Ectodermal cell (in vitro differentiated cells): ENCODE results near the gene FEM1A. TPM values are rescaled to one million over a fixed set of nuclear protein-coding genes. Genes with fewer than 3 reads are reported as not detected.
"Not testable (repeated sequence)": the region's sequence is repeated elsewhere in the genome, so short reads cannot be mapped to it uniquely, and the experiment has no call there.

ENCODE experiments used
- H3K27ac ChIP-seq: 2 replicates; pipeline ENCODE4 v1.7.0; 2013; ENCODE audit warnings: mild to moderate bottlenecking, low read depth, low read length; ENCODE audit not compliant: insufficient read depth, poor library complexity, severe bottlenecking
- H3K27me3 ChIP-seq: 2 replicates; pipeline ENCODE4 v1.7.0; 2013; ENCODE audit warnings: mild to moderate bottlenecking, low read length; ENCODE audit not compliant: insufficient read depth, control insufficient read depth, poor library complexity, severe bottlenecking
- H3K36me3 ChIP-seq: one replicate; pipeline ENCODE4 v1.7.0; 2013; ENCODE audit warnings: low read length; ENCODE audit not compliant: control insufficient read depth, insufficient read depth
- H3K4me1 ChIP-seq: one replicate; pipeline ENCODE4 v1.7.0; 2013; ENCODE audit warnings: low read length; ENCODE audit not compliant: control insufficient read depth, insufficient read depth
- H3K4me3 ChIP-seq: 2 replicates; pipeline ENCODE4 v1.7.0; 2013; ENCODE audit warnings: low read depth, low read length, control low read depth; ENCODE audit not compliant: insufficient read depth
- H3K9me3 ChIP-seq: 2 replicates; pipeline ENCODE4 v1.7.0; 2013; ENCODE audit warnings: mild to moderate bottlenecking, low read length, moderate library complexity; ENCODE audit not compliant: control insufficient read depth
- WGBS, 2 experiments: methylation state at CpG; one replicate each; pipeline ENCODE4 v1.1.7; 2013; ENCODE audit warnings: missing lambda C conversion rate in 2 of 2; 5-methylcytosine and 5-hydroxymethylcytosine counted together
- polyA plus RNA-seq, 4 experiments: library from polyadenylated mRNA; stranded (reverse); fragments of 50-300 nt; gene quantifications; one replicate each; pipeline ENCODE4 v1.2.3, GENCODE V29; 2013

FEM1A gene
- polyA plus RNA-seq (2013, experiment 1 of 4), result 11.1 TPM
- polyA plus RNA-seq (2013, experiment 2 of 4), result 11.6 TPM
- 8.2 TPM for polyA plus RNA-seq (2013, experiment 3 of 4)
- 8.7 TPM for polyA plus RNA-seq (2013, experiment 4 of 4)

- H3K9me3 ChIP-seq, result no peaks in the 10 kb centered on the region
- H3K27me3 ChIP-seq, result no peaks in the 10 kb centered on the region
- WGBS, 2 experiments, result 1% methylated on average over 80 of the region's 80 CpGs
- H3K4me3 ChIP-seq, result peak within 1 kb of the TSS; percentile 93
- H3K27ac ChIP-seq, result peak within 1 kb of the TSS; percentile 85
- no peaks in the 10 kb centered on the region for H3K4me1 ChIP-seq
- peaks cover 11% of the 10 kb centered on the region for H3K36me3 ChIP-seq
Observed at GRCh38 chr19:4791183-4792018, at the start of gene FEM1A. FEM1A (plus strand) TSS chr19:4791734; CDS start chr19:4791855, 121 bp downstream.

- no peaks in the 10 kb centered on the region for H3K27me3 ChIP-seq
- H3K27ac ChIP-seq, result no peak overlapping the region
- no peaks in the 10 kb centered on the region for H3K36me3 ChIP-seq
- H3K4me3 ChIP-seq, result no peak overlapping the region
- H3K9me3 ChIP-seq, result no peaks in the 10 kb centered on the region
- H3K4me1 ChIP-seq, result peaks cover 14% of the 10 kb centered on the region
- WGBS, 2 experiments, result 25% methylated on average over 12 of the region's 12 CpGs
Observed at GRCh38 chr19:4742723-4743646, 48.5 kb upstream of the FEM1A start.

GRCh38 chr19:4744451-4745174, 46.9 kb upstream of the FEM1A start:
- no peaks in the 10 kb centered on the region for H3K27me3 ChIP-seq
- H3K36me3 ChIP-seq, result no peaks in the 10 kb centered on the region
- H3K4me3 ChIP-seq, result no peak overlapping the region
- no peaks in the 10 kb centered on the region for H3K9me3 ChIP-seq
- peaks cover 9% of the 10 kb centered on the region for H3K4me1 ChIP-seq
- H3K27ac ChIP-seq, result no peak overlapping the region
- 88% methylated on average over 8 of the region's 8 CpGs for WGBS, 2 experiments

GRCh38 chr19:4745175-4745574, 46.4 kb upstream of the FEM1A start:
- not testable (repeated sequence) for H3K27ac ChIP-seq, H3K27me3 ChIP-seq, H3K4me1 ChIP-seq, H3K4me3 ChIP-seq, H3K36me3 ChIP-seq, H3K9me3 ChIP-seq
- whole genome bisulfite sequencing, 2 experiments, result 91 to 92% methylated on average over 10 of the region's 10 CpGs

GRCh38 chr19:4745986-4746385, 45.5 kb upstream of the FEM1A start:
- Histone ChIP-seq H3K4me3 (no peak overlapping the region), H3K27me3 (no peaks in the 10 kb centered on the region), H3K9me3 (no peaks in the 10 kb centered on the region), H3K4me1 (peaks cover 9% of the 10 kb centered on the region), H3K36me3 (no peaks in the 10 kb centered on the region), H3K27ac (no peak overlapping the region)
- 89 to 92% methylated on average over 8 of the region's 8 CpGs for WGBS, 2 experiments

- H3K27ac ChIP-seq, result no peak overlapping the region
- H3K4me3 ChIP-seq, result no peak overlapping the region
Observed at GRCh38 chr19:4748185-4748584, 43.3 kb upstream of the FEM1A start.

GRCh38 chr19:4748589-4748988, 42.9 kb upstream of the FEM1A start:
- H3K9me3 ChIP-seq, result no peaks in the 10 kb centered on the region
- no peaks in the 10 kb centered on the region for H3K36me3 ChIP-seq
- no peak overlapping the region for H3K4me3 ChIP-seq
- no peaks in the 10 kb centered on the region for H3K4me1 ChIP-seq
- WGBS, 2 experiments, result 84 to 91% methylated on average over 9 of the region's 9 CpGs
- H3K27ac ChIP-seq, result no peak overlapping the region
- no peaks in the 10 kb centered on the region for H3K27me3 ChIP-seq

More at GRCh38 chr19:4748185-4748584, 43.3 kb upstream of the FEM1A start:
- no peaks in the 10 kb centered on the region for H3K27me3 ChIP-seq
- H3K4me1 ChIP-seq, result peaks cover under 1% of the 10 kb centered on the region
- no peaks in the 10 kb centered on the region for H3K9me3 ChIP-seq
- H3K36me3 ChIP-seq, result no peaks in the 10 kb centered on the region
- 55 to 61% methylated on average over 11 of the region's 11 CpGs for WGBS, 2 experiments

- no peaks in the 10 kb centered on the region for H3K27me3 ChIP-seq
- no peaks in the 10 kb centered on the region for H3K36me3 ChIP-seq
- H3K9me3 ChIP-seq, result no peaks in the 10 kb centered on the region
- no peak overlapping the region for H3K27ac ChIP-seq
- 87 to 88% methylated on average over 18 of the region's 18 CpGs for WGBS, 2 experiments
- no peaks in the 10 kb centered on the region for H3K4me1 ChIP-seq
- no peak overlapping the region for H3K4me3 ChIP-seq
Observed at GRCh38 chr19:4749870-4750590, 41.5 kb upstream of the FEM1A start.

- H3K36me3 ChIP-seq, result no peaks in the 10 kb centered on the region
- 72 to 81% methylated on average over 4 of the region's 6 CpGs for WGBS, 2 experiments
- H3K9me3 ChIP-seq, result no peaks in the 10 kb centered on the region
- no peaks in the 10 kb centered on the region for H3K4me1 ChIP-seq
- no peak overlapping the region for H3K4me3 ChIP-seq
- peaks cover 19% of the 10 kb centered on the region for H3K27me3 ChIP-seq
- H3K27ac ChIP-seq, result no peak overlapping the region
Observed at GRCh38 chr19:4754248-4754647, 37.3 kb upstream of the FEM1A start.
